Spleen (tissue), 7 donors: ENCODE data around the gene SORBS2.

Experiments
- POLR2A ChIP-seq, 3 donors: fragments of 450-650 bp; IDR thresholded peaks; one replicate each; pipeline ENCODE4 v1.5.1; 2017; ENCODE audit warnings: antibody characterized with exemption in 3 of 3, mild to moderate bottlenecking in 1 of 3
- POLR2AphosphoS5 ChIP-seq, 3 donors: sonication (generic); formaldehyde crosslinking; IDR thresholded peaks; one replicate each; pipeline ENCODE4 v1.5.1; 2017; ENCODE audit warnings: antibody characterized with exemption in 3 of 3
- TF ChIP-seq, protein P1 (sequence below), 11 experiments: fragments of 200-600 bp in 7 of 11; fragments of 450-650 bp in 4 of 11; sonication (generic) in 4 of 11; IDR thresholded peaks in 8 of 11; conservative IDR thresholded peaks in 3 of 11; 1 replicate in 7 of 11; 2 replicates in 4 of 11; pipeline versions ENCODE4 v1.4.0 to v1.8.0; 2016 to 2021; ENCODE audit warnings: antibody characterized with exemption in 11 of 11, inconsistent platforms in 4 of 11, mild to moderate bottlenecking in 1 of 11
- donor health status: DM: no; HTN: no; CAD: no; lungs with moderate emphysema.
- donor health status: DM: no; HTN: no; CAD: no.
- donor health status: DM: no; HTN: no; CAD: no.

- TF ChIP-seq, protein P1, sequence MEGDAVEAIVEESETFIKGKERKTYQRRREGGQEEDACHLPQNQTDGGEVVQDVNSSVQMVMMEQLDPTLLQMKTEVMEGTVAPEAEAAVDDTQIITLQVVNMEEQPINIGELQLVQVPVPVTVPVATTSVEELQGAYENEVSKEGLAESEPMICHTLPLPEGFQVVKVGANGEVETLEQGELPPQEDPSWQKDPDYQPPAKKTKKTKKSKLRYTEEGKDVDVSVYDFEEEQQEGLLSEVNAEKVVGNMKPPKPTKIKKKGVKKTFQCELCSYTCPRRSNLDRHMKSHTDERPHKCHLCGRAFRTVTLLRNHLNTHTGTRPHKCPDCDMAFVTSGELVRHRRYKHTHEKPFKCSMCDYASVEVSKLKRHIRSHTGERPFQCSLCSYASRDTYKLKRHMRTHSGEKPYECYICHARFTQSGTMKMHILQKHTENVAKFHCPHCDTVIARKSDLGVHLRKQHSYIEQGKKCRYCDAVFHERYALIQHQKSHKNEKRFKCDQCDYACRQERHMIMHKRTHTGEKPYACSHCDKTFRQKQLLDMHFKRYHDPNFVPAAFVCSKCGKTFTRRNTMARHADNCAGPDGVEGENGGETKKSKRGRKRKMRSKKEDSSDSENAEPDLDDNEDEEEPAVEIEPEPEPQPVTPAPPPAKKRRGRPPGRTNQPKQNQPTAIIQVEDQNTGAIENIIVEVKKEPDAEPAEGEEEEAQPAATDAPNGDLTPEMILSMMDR (IDR thresholded peaks at IDR 0.05 in 8 of 11, conservative IDR thresholded peaks at IDR 0.05 in 3 of 11) = no peak
- TF ChIP-seq POLR2A (IDR thresholded peaks at IDR 0.05) = no peak
- TF ChIP-seq POLR2AphosphoS5 (IDR thresholded peaks at IDR 0.05) = no peak
Observed at GRCh38 chr4:185780472-185780871, 31.5 kb downstream of the SORBS2 start.
